ENCODE results near the gene UNC13D. TPM values are rescaled to one million over a fixed set of nuclear protein-coding genes. Genes with fewer than 3 reads are reported as not detected.

UNC13D gene
- total RNA-seq, 2 experiments from 2014 or later, result 8.0 to 17.8 TPM

GRCh38 chr17:75845058-75845711, 981 bp upstream of the UNC13D start:
- no peak overlapping the region for H3K4me2 ChIP-seq (ENCODE audit: low read length)
- no peaks in the 10 kb centered on the region for H3K79me2 ChIP-seq (ENCODE audit: insufficient read depth, low read depth, low read length)
- peaks cover 24% of the 10 kb centered on the region for H3K4me1 ChIP-seq (ENCODE audit: insufficient read depth, low read length, poor library complexity, severe bottlenecking)
- CTCF ChIA-PET (ENCODE audit: unreplicated experiment), result interaction anchor here (1.1 to 2.0 kb wide), 2 partner anchors 10 to 14 kb away, joined by 4 to 8 read pairs; partner anchors contain the start of gene WBP2
- no TSS peak for BruUV-seq (replicated peaks)
- intact Hi-C loops (cut with micrococcal nuclease; ENCODE audit: unreplicated experiment), result loop anchor here (5.0 kb wide), 1 partner anchor 93 kb away; no protein-coding TSS in a partner anchor
- peaks cover 34% of the 10 kb centered on the region for H3K36me3 ChIP-seq (ENCODE audit: insufficient read depth, low read length)
- no peak overlapping the region for H3K4me3 ChIP-seq (ENCODE audit: low read depth, low read length, poor library complexity, severe bottlenecking)
- peak; percentile 82 for DNase-seq (ENCODE audit: low spot score)
- no peak overlapping the region for H3K27ac ChIP-seq (ENCODE audit: low read depth, low read length, poor library complexity, severe bottlenecking)
- H3K9me2 ChIP-seq (ENCODE audit: insufficient read depth, low read length), result no peaks in the 10 kb centered on the region
- no peaks in the 10 kb centered on the region for H3K9me3 ChIP-seq (ENCODE audit: low read length)
- no peak overlapping the region for H2AFZ ChIP-seq (ENCODE audit: low read length)
- POLR2A ChIA-PET, result interaction anchor here (0.6 to 1.0 kb wide), 2 partner anchors 13 to 14 kb away, joined by 3 read pairs; no protein-coding TSS in a partner anchor
- TF ChIP-seq CTCF (conservative IDR thresholded peaks at IDR 0.05; ENCODE audit: low read length) (peak; percentile 82), EZH2phosphoT487 (IDR thresholded peaks at IDR 0.05; ENCODE audit: borderline replicate concordance, low read depth, low read length) (no peak)
- no peaks in the 10 kb centered on the region for H4K20me1 ChIP-seq (ENCODE audit: insufficient read depth, low read length)

- POLR2A ChIA-PET, result interaction anchor here (0.6 to 0.7 kb wide), 2 partner anchors 13 to 15 kb away, joined by 3 read pairs; no protein-coding TSS in a partner anchor
- DNase-seq (ENCODE audit: low spot score), result no peak
Observed at GRCh38 chr17:75844530-75845057, 390 bp upstream of the UNC13D start.

More at GRCh38 chr17:75844530-75845057, 390 bp upstream of the UNC13D start:
- no peak overlapping the region for H3K27ac ChIP-seq (ENCODE audit: low read depth, low read length, poor library complexity, severe bottlenecking)
- no peaks in the 10 kb centered on the region for H3K79me2 ChIP-seq (ENCODE audit: insufficient read depth, low read depth, low read length)
- H3K9me2 ChIP-seq (ENCODE audit: insufficient read depth, low read length), result no peaks in the 10 kb centered on the region
- BruUV-seq (replicated peaks), result no TSS peak
- CTCF ChIA-PET (ENCODE audit: unreplicated experiment), result interaction anchor here (0.6 to 2.0 kb wide), 3 partner anchors 10 to 48 kb away, joined by 4 to 9 read pairs (median 8); partner anchors contain the start of gene WBP2
- TF ChIP-seq CTCF (conservative IDR thresholded peaks at IDR 0.05; ENCODE audit: low read length) (no peak), EZH2phosphoT487 (IDR thresholded peaks at IDR 0.05; ENCODE audit: borderline replicate concordance, low read depth, low read length) (no peak)
- H3K4me3 ChIP-seq (ENCODE audit: low read depth, low read length, poor library complexity, severe bottlenecking), result no peak overlapping the region
- no peaks in the 10 kb centered on the region for H3K9me3 ChIP-seq (ENCODE audit: low read length)
- H3K4me2 ChIP-seq (ENCODE audit: low read length), result no peak overlapping the region
- peaks cover 31% of the 10 kb centered on the region for H3K36me3 ChIP-seq (ENCODE audit: insufficient read depth, low read length)
- H4K20me1 ChIP-seq (ENCODE audit: insufficient read depth, low read length), result no peaks in the 10 kb centered on the region
- no peak overlapping the region for H2AFZ ChIP-seq (ENCODE audit: low read length)
- intact Hi-C loops (cut with micrococcal nuclease; ENCODE audit: unreplicated experiment), result loop anchor here (5.0 kb wide), 1 partner anchor 92 kb away; no protein-coding TSS in a partner anchor
- peaks cover 24% of the 10 kb centered on the region for H3K4me1 ChIP-seq (ENCODE audit: insufficient read depth, low read length, poor library complexity, severe bottlenecking)

Data from OCI-LY7 (cell line).